B cell (primary cell): ENCODE results near the gene LMO3.

ENCODE experiments used
- CTCF ChIP-seq: fragments of 200-600 bp; IDR thresholded peaks from one replicate; pipeline ENCODE4 v1.8.0; 2022; ENCODE audit warnings: antibody characterized with exemption, mild to moderate bottlenecking
- EZH2 ChIP-seq: IDR thresholded peaks from 2 replicates; pipeline ENCODE4 v1.6.1; 2012; ENCODE audit warnings: borderline replicate concordance, low read depth, mild to moderate bottlenecking, moderate library complexity, low read length; ENCODE audit not compliant: insufficient read depth, poor library complexity, severe bottlenecking

GRCh38 chr12:16611146-16611545 lies 5.2 kb upstream of the LMO3 start:
- TF ChIP-seq CTCF (no peak), EZH2 (no peak)
